Measurements from ENCODE around the gene DGKH. TPM values are rescaled to one million over a fixed set of nuclear protein-coding genes. Genes with fewer than 3 reads are reported as not detected.

Gene DGKH
- polyA plus RNA-seq, 1 donor from 2014 or later = 3.5 TPM

- no peaks in the 10 kb centered on the region for H3K9me2 ChIP-seq (ENCODE audit: insufficient read depth, low read length)
- H3K9ac ChIP-seq (ENCODE audit: low read length) = no peak overlapping the region
- no peaks in the 10 kb centered on the region for H3K36me3 ChIP-seq (ENCODE audit: insufficient read depth, low read length)
- H3K27me3 ChIP-seq (ENCODE audit: insufficient read depth, low read depth, low read length) = no peaks in the 10 kb centered on the region
- no peaks in the 10 kb centered on the region for H4K20me1 ChIP-seq (ENCODE audit: insufficient read depth)
- no peak overlapping the region for H3K27ac ChIP-seq (ENCODE audit: low read length)
- no peaks in the 10 kb centered on the region for H3K9me3 ChIP-seq (ENCODE audit: low read length)
- no peaks in the 10 kb centered on the region for H3K79me2 ChIP-seq (replicated peaks; ENCODE audit: insufficient read depth, low read length)
- no peak overlapping the region for H3K4me2 ChIP-seq (ENCODE audit: low read length)
- H2AFZ ChIP-seq (ENCODE audit: low read depth, low read length) = no peak overlapping the region
- H3K4me3 ChIP-seq (ENCODE audit: low read length) = no peak overlapping the region
- no peaks in the 10 kb centered on the region for H3F3A ChIP-seq (ENCODE audit: insufficient read depth, low read length, poor library complexity, severe bottlenecking)
- TF ChIP-seq EZH2 (IDR thresholded peaks at IDR 0.05; ENCODE audit: borderline replicate concordance, insufficient read depth, low read length, poor library complexity, severe bottlenecking) = no peak
- TF ChIP-seq RAD21 (conservative IDR thresholded peaks at IDR 0.05) = no peak
- TF ChIP-seq, protein P1, sequence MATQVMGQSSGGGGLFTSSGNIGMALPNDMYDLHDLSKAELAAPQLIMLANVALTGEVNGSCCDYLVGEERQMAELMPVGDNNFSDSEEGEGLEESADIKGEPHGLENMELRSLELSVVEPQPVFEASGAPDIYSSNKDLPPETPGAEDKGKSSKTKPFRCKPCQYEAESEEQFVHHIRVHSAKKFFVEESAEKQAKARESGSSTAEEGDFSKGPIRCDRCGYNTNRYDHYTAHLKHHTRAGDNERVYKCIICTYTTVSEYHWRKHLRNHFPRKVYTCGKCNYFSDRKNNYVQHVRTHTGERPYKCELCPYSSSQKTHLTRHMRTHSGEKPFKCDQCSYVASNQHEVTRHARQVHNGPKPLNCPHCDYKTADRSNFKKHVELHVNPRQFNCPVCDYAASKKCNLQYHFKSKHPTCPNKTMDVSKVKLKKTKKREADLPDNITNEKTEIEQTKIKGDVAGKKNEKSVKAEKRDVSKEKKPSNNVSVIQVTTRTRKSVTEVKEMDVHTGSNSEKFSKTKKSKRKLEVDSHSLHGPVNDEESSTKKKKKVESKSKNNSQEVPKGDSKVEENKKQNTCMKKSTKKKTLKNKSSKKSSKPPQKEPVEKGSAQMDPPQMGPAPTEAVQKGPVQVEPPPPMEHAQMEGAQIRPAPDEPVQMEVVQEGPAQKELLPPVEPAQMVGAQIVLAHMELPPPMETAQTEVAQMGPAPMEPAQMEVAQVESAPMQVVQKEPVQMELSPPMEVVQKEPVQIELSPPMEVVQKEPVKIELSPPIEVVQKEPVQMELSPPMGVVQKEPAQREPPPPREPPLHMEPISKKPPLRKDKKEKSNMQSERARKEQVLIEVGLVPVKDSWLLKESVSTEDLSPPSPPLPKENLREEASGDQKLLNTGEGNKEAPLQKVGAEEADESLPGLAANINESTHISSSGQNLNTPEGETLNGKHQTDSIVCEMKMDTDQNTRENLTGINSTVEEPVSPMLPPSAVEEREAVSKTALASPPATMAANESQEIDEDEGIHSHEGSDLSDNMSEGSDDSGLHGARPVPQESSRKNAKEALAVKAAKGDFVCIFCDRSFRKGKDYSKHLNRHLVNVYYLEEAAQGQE (IDR thresholded peaks at IDR 0.05; ENCODE audit: borderline replicate concordance) = no peak
- TF ChIP-seq EP300 (conservative IDR thresholded peaks at IDR 0.05; ENCODE audit: poor library complexity, severe bottlenecking) = no peak
Observed at GRCh38 chr13:42239644-42240043, 191.2 kb downstream of the DGKH start.

- Histone ChIP-seq H3K4me2 (ENCODE audit: low read length) (no peak overlapping the region), H3K4me3 (ENCODE audit: low read length) (no peak overlapping the region), H3K9me2 (ENCODE audit: insufficient read depth, low read length) (no peaks in the 10 kb centered on the region), H3K27ac (ENCODE audit: low read length) (no peak overlapping the region), H3F3A (ENCODE audit: insufficient read depth, low read length, poor library complexity, severe bottlenecking) (no peaks in the 10 kb centered on the region), H3K36me3 (ENCODE audit: insufficient read depth, low read length) (no peaks in the 10 kb centered on the region), H3K9ac (ENCODE audit: low read length) (no peak overlapping the region), H3K27me3 (ENCODE audit: insufficient read depth, low read depth, low read length) (no peaks in the 10 kb centered on the region), H4K20me1 (ENCODE audit: insufficient read depth) (no peaks in the 10 kb centered on the region), H2AFZ (ENCODE audit: low read depth, low read length) (no peak overlapping the region), H3K9me3 (ENCODE audit: low read length) (no peaks in the 10 kb centered on the region), H3K79me2 (replicated peaks; ENCODE audit: insufficient read depth, low read length) (no peaks in the 10 kb centered on the region)
- TF ChIP-seq RAD21 (conservative IDR thresholded peaks at IDR 0.05) = no peak
- TF ChIP-seq, protein P1 (IDR thresholded peaks at IDR 0.05; ENCODE audit: borderline replicate concordance) = no peak
- no peak for TF ChIP-seq TAF1 (IDR thresholded peaks at IDR 0.05; ENCODE audit: low read depth)
- TF ChIP-seq POLR2AphosphoS5 (IDR thresholded peaks at IDR 0.05) = no peak
- TF ChIP-seq MXI1 (conservative IDR thresholded peaks at IDR 0.05; ENCODE audit: poor library complexity, severe bottlenecking) = no peak
- no peak for TF ChIP-seq EP300 (conservative IDR thresholded peaks at IDR 0.05; ENCODE audit: poor library complexity, severe bottlenecking)
- no peak for TF ChIP-seq SMC3 (conservative IDR thresholded peaks at IDR 0.05; ENCODE audit: poor library complexity)
- TF ChIP-seq EZH2 (IDR thresholded peaks at IDR 0.05; ENCODE audit: borderline replicate concordance, insufficient read depth, low read length, poor library complexity, severe bottlenecking) = no peak
- TF ChIP-seq, protein P2, sequence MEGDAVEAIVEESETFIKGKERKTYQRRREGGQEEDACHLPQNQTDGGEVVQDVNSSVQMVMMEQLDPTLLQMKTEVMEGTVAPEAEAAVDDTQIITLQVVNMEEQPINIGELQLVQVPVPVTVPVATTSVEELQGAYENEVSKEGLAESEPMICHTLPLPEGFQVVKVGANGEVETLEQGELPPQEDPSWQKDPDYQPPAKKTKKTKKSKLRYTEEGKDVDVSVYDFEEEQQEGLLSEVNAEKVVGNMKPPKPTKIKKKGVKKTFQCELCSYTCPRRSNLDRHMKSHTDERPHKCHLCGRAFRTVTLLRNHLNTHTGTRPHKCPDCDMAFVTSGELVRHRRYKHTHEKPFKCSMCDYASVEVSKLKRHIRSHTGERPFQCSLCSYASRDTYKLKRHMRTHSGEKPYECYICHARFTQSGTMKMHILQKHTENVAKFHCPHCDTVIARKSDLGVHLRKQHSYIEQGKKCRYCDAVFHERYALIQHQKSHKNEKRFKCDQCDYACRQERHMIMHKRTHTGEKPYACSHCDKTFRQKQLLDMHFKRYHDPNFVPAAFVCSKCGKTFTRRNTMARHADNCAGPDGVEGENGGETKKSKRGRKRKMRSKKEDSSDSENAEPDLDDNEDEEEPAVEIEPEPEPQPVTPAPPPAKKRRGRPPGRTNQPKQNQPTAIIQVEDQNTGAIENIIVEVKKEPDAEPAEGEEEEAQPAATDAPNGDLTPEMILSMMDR (IDR thresholded peaks at IDR 0.05; ENCODE audit: poor library complexity, severe bottlenecking) = no peak
Observed at GRCh38 chr13:42246541-42246940, 198.1 kb downstream of the DGKH start.

Measured in neural cell (in vitro differentiated cells).